Mesenchymal stem cell (in vitro differentiated cells and primary cell): ENCODE data around the gene TMEM106A.
"Not testable (repeated sequence)": the region's sequence is repeated elsewhere in the genome, so short reads cannot be mapped to it uniquely, and the experiment has no call there.

ENCODE experiments used
- DNase-seq: peaks from one replicate; pipeline ENCODE4 v3.0.0-alpha.2; 2013
- H2AFZ ChIP-seq: one replicate; pipeline ENCODE4 v1.6.1; 2013; ENCODE audit warnings: low read depth, mild to moderate bottlenecking, control low read depth, inconsistent platforms, low read length, moderate library complexity
- H2AK5ac ChIP-seq: 2 replicates; pipeline ENCODE4 v1.6.1; 2013; ENCODE audit warnings: low read length, moderate library complexity, mild to moderate bottlenecking, inconsistent platforms; ENCODE audit not compliant: severe bottlenecking
- H2BK120ac ChIP-seq: one replicate; pipeline ENCODE4 v1.6.1; 2013; ENCODE audit warnings: low read depth, mild to moderate bottlenecking, inconsistent platforms, low read length, moderate library complexity
- H2BK12ac ChIP-seq, 2 experiments: one replicate each; pipeline ENCODE4 v1.6.1; 2013; ENCODE audit warnings: inconsistent platforms in 2 of 2, low read length in 2 of 2, mild to moderate bottlenecking in 2 of 2, moderate library complexity in 2 of 2, control low read depth in 1 of 2
- H2BK15ac ChIP-seq: one replicate; pipeline ENCODE4 v1.6.1; 2013; ENCODE audit warnings: mild to moderate bottlenecking, low read depth, inconsistent platforms; ENCODE audit not compliant: poor library complexity, severe bottlenecking
- H2BK5ac ChIP-seq: 2 replicates; pipeline ENCODE4 v1.6.1; 2013; ENCODE audit warnings: low read depth, mild to moderate bottlenecking, low read length, control low read depth, inconsistent platforms; ENCODE audit not compliant: poor library complexity, severe bottlenecking
- H3K14ac ChIP-seq, 2 experiments: one replicate each; pipeline ENCODE4 v1.6.1; 2013; ENCODE audit warnings: inconsistent platforms in 2 of 2, low read length in 2 of 2, control low read depth in 1 of 2, mild to moderate bottlenecking in 1 of 2, moderate library complexity in 1 of 2
- H3K18ac ChIP-seq, 2 experiments: one replicate each; pipeline ENCODE4 v1.6.1; 2013; ENCODE audit warnings: inconsistent platforms in 2 of 2, low read length in 2 of 2, control low read depth in 1 of 2, low read depth in 1 of 2, mild to moderate bottlenecking in 1 of 2
- H3K23ac ChIP-seq, 2 experiments: one replicate each; pipeline ENCODE4 v1.6.1; 2013; ENCODE audit warnings: inconsistent platforms in 2 of 2, low read length in 2 of 2, mild to moderate bottlenecking in 2 of 2, moderate library complexity in 2 of 2, control low read depth in 1 of 2
- H3K27ac ChIP-seq: 2 replicates; pipeline ENCODE4 v1.5.1; 2013; ENCODE audit warnings: mild to moderate bottlenecking, moderate library complexity, low read length, control low read depth, inconsistent platforms; ENCODE audit not compliant: poor library complexity, severe bottlenecking
- H3K27me3 ChIP-seq, 2 experiments: 2 replicates each; pipeline versions ENCODE4 v1.6.1 to v1.7.0; 2013; ENCODE audit warnings: low read length in 2 of 2, mild to moderate bottlenecking in 2 of 2, moderate library complexity in 2 of 2, control low read depth in 1 of 2, inconsistent platforms in 1 of 2; ENCODE audit not compliant: control insufficient read depth in 1 of 2, insufficient read depth in 1 of 2
- H3K36me3 ChIP-seq, 2 experiments: 2 replicates each; pipeline versions ENCODE4 v1.6.1 to v1.7.0; 2013; ENCODE audit warnings: low read length in 2 of 2, control low read depth in 1 of 2, inconsistent platforms in 1 of 2, low read depth in 1 of 2, mild to moderate bottlenecking in 1 of 2; ENCODE audit not compliant: insufficient read depth in 2 of 2, control insufficient read depth in 1 of 2
- H3K4ac ChIP-seq, 2 experiments: one replicate each; pipeline ENCODE4 v1.6.1; 2013; ENCODE audit warnings: inconsistent platforms in 2 of 2, low read length in 2 of 2, mild to moderate bottlenecking in 2 of 2, moderate library complexity in 2 of 2, control low read depth in 1 of 2, low read depth in 1 of 2
- H3K4me1 ChIP-seq: 2 replicates; pipeline ENCODE4 v1.6.1; 2013; ENCODE audit warnings: low read depth, low read length, control low read depth; ENCODE audit not compliant: control insufficient read depth, insufficient read depth
- H3K4me2 ChIP-seq: 2 replicates; pipeline ENCODE4 v1.6.1; 2013; ENCODE audit warnings: low read length, mild to moderate bottlenecking, inconsistent platforms; ENCODE audit not compliant: poor library complexity, severe bottlenecking
- H3K4me3 ChIP-seq, 2 experiments: 2 replicates each; pipeline versions ENCODE4 v1.5.1 to v1.7.0; 2013; ENCODE audit warnings: low read length in 2 of 2, mild to moderate bottlenecking in 2 of 2, control low read depth in 1 of 2, low read depth in 1 of 2; ENCODE audit not compliant: insufficient read depth in 1 of 2
- H3K79me1 ChIP-seq: replicated peaks from 2 replicates; pipeline ENCODE4 v1.6.1; 2013; ENCODE audit warnings: mild to moderate bottlenecking, control low read depth, low read length, inconsistent platforms; ENCODE audit not compliant: poor library complexity, severe bottlenecking
- H3K9ac ChIP-seq: 2 replicates; pipeline ENCODE4 v1.7.0; 2013; ENCODE audit warnings: mild to moderate bottlenecking, low read length, moderate library complexity
- H3K9me3 ChIP-seq: 2 replicates; pipeline ENCODE4 v1.7.0; 2013; ENCODE audit warnings: mild to moderate bottlenecking, low read length; ENCODE audit not compliant: control insufficient read depth
- H4K8ac ChIP-seq: one replicate; pipeline ENCODE4 v1.6.1; 2013; ENCODE audit warnings: inconsistent platforms, mild to moderate bottlenecking, low read length, moderate library complexity
- H4K91ac ChIP-seq: one replicate; pipeline ENCODE4 v1.6.1; 2013; ENCODE audit warnings: mild to moderate bottlenecking, low read length, inconsistent platforms
- WGBS: methylation state at CpG from one replicate; pipeline ENCODE4 v1.1.7; 2013; ENCODE audit warnings: mixed read lengths; 5-methylcytosine and 5-hydroxymethylcytosine counted together

Gene TMEM106A

GRCh38 chr17:43193251-43193650 lies 18.4 kb upstream of the TMEM106A start:
- Histone ChIP-seq H3K23ac (no peak overlapping the region), H3K4me2 (no peak overlapping the region), H3K79me1 (peaks cover 11% of the 10 kb centered on the region), H2AK5ac (no peak overlapping the region), H3K27me3 (no peaks in the 10 kb centered on the region), H3K27ac (no peak overlapping the region), H2BK5ac (no peak overlapping the region), H3K9ac (no peak overlapping the region), H2BK12ac (no peak overlapping the region), H2AFZ (no peak overlapping the region), H3K14ac (no peak overlapping the region), H2BK15ac (no peak overlapping the region), H4K91ac (no peak overlapping the region), H3K4me3 (no peak overlapping the region), H3K9me3 (no peaks in the 10 kb centered on the region), H3K18ac (no peak overlapping the region), H3K36me3 (peaks cover 62 to 93% of the 10 kb centered on the region in 2 experiments), H4K8ac (no peak overlapping the region), H3K4ac (no peak overlapping the region), H3K4me1 (no peaks in the 10 kb centered on the region), H2BK120ac (no peak overlapping the region)
- WGBS = 98% methylated on average over 5 of the region's 5 CpGs
- DNase-seq = no peak

- H2AFZ ChIP-seq = no peak overlapping the region
- no peak overlapping the region for H3K4me2 ChIP-seq
- no peaks in the 10 kb centered on the region for H3K27me3 ChIP-seq
- no peak overlapping the region for H3K14ac ChIP-seq
- no peak overlapping the region for H3K4ac ChIP-seq
- no peak overlapping the region for H2AK5ac ChIP-seq
- peaks cover 5% of the 10 kb centered on the region for H3K79me1 ChIP-seq
- no peak overlapping the region for H3K4me3 ChIP-seq
- peaks cover 64 to 97% of the 10 kb centered on the region in 2 experiments for H3K36me3 ChIP-seq
- H2BK5ac ChIP-seq = no peak overlapping the region
- H4K8ac ChIP-seq = no peak overlapping the region
- H3K18ac ChIP-seq = no peak overlapping the region
- no peak overlapping the region for H2BK15ac ChIP-seq
- DNase-seq = no peak
- H2BK120ac ChIP-seq = no peak overlapping the region
- no CpG with 5 or more reads among the region's 2 CpGs for WGBS
- no peaks in the 10 kb centered on the region for H3K4me1 ChIP-seq
- no peak overlapping the region for H2BK12ac ChIP-seq
- H3K9me3 ChIP-seq = no peaks in the 10 kb centered on the region
- H3K27ac ChIP-seq = no peak overlapping the region
- no peak overlapping the region for H4K91ac ChIP-seq
- no peak overlapping the region for H3K23ac ChIP-seq
- no peak overlapping the region for H3K9ac ChIP-seq
Observed at GRCh38 chr17:43199633-43200032, 12.0 kb upstream of the TMEM106A start.

GRCh38 chr17:43200127-43200526 lies 11.5 kb upstream of the TMEM106A start:
- Histone ChIP-seq H3K36me3 (peaks cover 64 to 96% of the 10 kb centered on the region in 2 experiments), H3K14ac (no peak overlapping the region), H2BK15ac (no peak overlapping the region), H3K27me3 (no peaks in the 10 kb centered on the region), H3K4me3 (no peak overlapping the region), H2BK120ac (no peak overlapping the region), H2BK12ac (no peak overlapping the region), H3K79me1 (peaks cover 5% of the 10 kb centered on the region), H2AFZ (no peak overlapping the region), H4K8ac (no peak overlapping the region), H3K18ac (no peak overlapping the region), H2AK5ac (no peak overlapping the region), H3K23ac (no peak overlapping the region), H3K27ac (no peak overlapping the region), H3K9ac (no peak overlapping the region), H3K4ac (no peak overlapping the region), H3K9me3 (no peaks in the 10 kb centered on the region), H3K4me1 (no peaks in the 10 kb centered on the region), H3K4me2 (no peak overlapping the region), H2BK5ac (no peak overlapping the region), H4K91ac (no peak overlapping the region)
- 93% methylated on average over 4 of the region's 4 CpGs for WGBS
- DNase-seq = no peak

GRCh38 chr17:43203013-43203412 lies 8.7 kb upstream of the TMEM106A start:
- H2BK12ac ChIP-seq, H3K9me3 ChIP-seq, H4K91ac ChIP-seq, H2BK15ac ChIP-seq, H3K27ac ChIP-seq, H3K14ac ChIP-seq, H3K23ac ChIP-seq, H3K4ac ChIP-seq, DNase-seq, H3K18ac ChIP-seq, H3K79me1 ChIP-seq, H3K9ac ChIP-seq, H3K4me3 ChIP-seq, H3K4me2 ChIP-seq, H2BK120ac ChIP-seq, H2BK5ac ChIP-seq, H2AFZ ChIP-seq, H3K27me3 ChIP-seq, H3K4me1 ChIP-seq, H4K8ac ChIP-seq, H2AK5ac ChIP-seq: not testable (repeated sequence)
- WGBS = 100% methylated on average over 3 of the region's 3 CpGs
- peaks cover 59 to 92% of the 10 kb centered on the region in 2 experiments for H3K36me3 ChIP-seq
